ENCODE data around the gene NFAM1.

Gene NFAM1

GRCh38 chr22:42379966-42380537, 52.2 kb downstream of the NFAM1 start:
- peaks cover 20 to 27% of the 10 kb centered on the region in 2 experiments for H3K27me3 ChIP-seq (ENCODE audit: control insufficient read depth in 1 of 2, insufficient read depth in 1 of 2, low read length in 2 of 2)
- H2BK15ac ChIP-seq (ENCODE audit: low read depth, poor library complexity, severe bottlenecking): no peak overlapping the region
- H3K9me3 ChIP-seq (ENCODE audit: control insufficient read depth, low read length): no peaks in the 10 kb centered on the region
- H4K8ac ChIP-seq (ENCODE audit: low read length): no peak overlapping the region
- no peak overlapping the region for H4K91ac ChIP-seq (ENCODE audit: low read length)
- H2BK120ac ChIP-seq (ENCODE audit: low read depth, low read length): no peak overlapping the region
- peaks cover 5% of the 10 kb centered on the region for H3K4me1 ChIP-seq (ENCODE audit: control insufficient read depth, insufficient read depth, low read depth, low read length)
- H3K27ac ChIP-seq (ENCODE audit: low read length, poor library complexity, severe bottlenecking): no peak overlapping the region
- H3K14ac ChIP-seq (ENCODE audit: low read length in 2 of 2): no peak overlapping the region
- H3K4me2 ChIP-seq (ENCODE audit: low read length, poor library complexity, severe bottlenecking): no peak overlapping the region
- 87% methylated on average over 14 of the region's 16 CpGs for WGBS
- H3K36me3 ChIP-seq (ENCODE audit: control insufficient read depth in 1 of 2, insufficient read depth in 2 of 2, low read depth in 1 of 2, low read length in 2 of 2): no peaks in the 10 kb centered on the region
- H3K79me1 ChIP-seq (replicated peaks; ENCODE audit: low read length, poor library complexity, severe bottlenecking): no peaks in the 10 kb centered on the region
- no peak overlapping the region for H3K18ac ChIP-seq (ENCODE audit: low read depth in 1 of 2, low read length in 2 of 2)
- DNase-seq: no peak
- H2AFZ ChIP-seq (ENCODE audit: low read depth, low read length): no peak overlapping the region
- H3K4me3 ChIP-seq (ENCODE audit: insufficient read depth in 1 of 2, low read depth in 1 of 2, low read length in 2 of 2): no peak overlapping the region
- no peak overlapping the region for H2BK12ac ChIP-seq (ENCODE audit: low read length in 2 of 2)
- no peak overlapping the region for H3K4ac ChIP-seq (ENCODE audit: low read depth in 1 of 2, low read length in 2 of 2)
- no peak overlapping the region for H3K23ac ChIP-seq (ENCODE audit: low read length in 2 of 2)
- H3K9ac ChIP-seq (ENCODE audit: low read length): no peak overlapping the region
- no peak overlapping the region for H2AK5ac ChIP-seq (ENCODE audit: low read length, severe bottlenecking)
- H2BK5ac ChIP-seq (ENCODE audit: low read depth, low read length, poor library complexity, severe bottlenecking): no peak overlapping the region

- no peak overlapping the region for H3K18ac ChIP-seq (ENCODE audit: low read depth in 1 of 2, low read length in 2 of 2)
- peak; percentile 71 for DNase-seq
- no peak overlapping the region for H2BK120ac ChIP-seq (ENCODE audit: low read depth, low read length)
- no peak overlapping the region for H3K27ac ChIP-seq (ENCODE audit: low read length, poor library complexity, severe bottlenecking)
- H2BK15ac ChIP-seq (ENCODE audit: low read depth, poor library complexity, severe bottlenecking): no peak overlapping the region
- no peak overlapping the region for H2BK12ac ChIP-seq (ENCODE audit: low read length in 2 of 2)
- peak overlapping the region; percentile 62 for H2AFZ ChIP-seq (ENCODE audit: low read depth, low read length)
- H3K14ac ChIP-seq (ENCODE audit: low read length in 2 of 2): no peak overlapping the region
- H3K4me3 ChIP-seq (ENCODE audit: insufficient read depth in 1 of 2, low read depth in 1 of 2, low read length in 2 of 2): no peak overlapping the region
- peaks cover 6% of the 10 kb centered on the region for H3K4me1 ChIP-seq (ENCODE audit: control insufficient read depth, insufficient read depth, low read depth, low read length)
- H2BK5ac ChIP-seq (ENCODE audit: low read depth, low read length, poor library complexity, severe bottlenecking): no peak overlapping the region
- H3K79me1 ChIP-seq (replicated peaks; ENCODE audit: low read length, poor library complexity, severe bottlenecking): no peaks in the 10 kb centered on the region
- H3K23ac ChIP-seq (ENCODE audit: low read length in 2 of 2): no peak overlapping the region
- H4K91ac ChIP-seq (ENCODE audit: low read length): no peak overlapping the region
- H3K27me3 ChIP-seq (ENCODE audit: control insufficient read depth in 1 of 2, insufficient read depth in 1 of 2, low read length in 2 of 2): peaks cover 15 to 27% of the 10 kb centered on the region in 2 experiments
- H4K8ac ChIP-seq (ENCODE audit: low read length): no peak overlapping the region
- no peaks in the 10 kb centered on the region for H3K9me3 ChIP-seq (ENCODE audit: control insufficient read depth, low read length)
- H3K4me2 ChIP-seq (ENCODE audit: low read length, poor library complexity, severe bottlenecking): no peak overlapping the region
- H3K4ac ChIP-seq (ENCODE audit: low read depth in 1 of 2, low read length in 2 of 2): no peak overlapping the region
- H3K9ac ChIP-seq (ENCODE audit: low read length): peak overlapping the region; percentile 9
- no peak overlapping the region for H2AK5ac ChIP-seq (ENCODE audit: low read length, severe bottlenecking)
- 22% methylated on average over 7 of the region's 12 CpGs for WGBS
- no peaks in the 10 kb centered on the region for H3K36me3 ChIP-seq (ENCODE audit: control insufficient read depth in 1 of 2, insufficient read depth in 2 of 2, low read depth in 1 of 2, low read length in 2 of 2)
Observed at GRCh38 chr22:42376711-42377554, 55.3 kb downstream of the NFAM1 start.

GRCh38 chr22:42375982-42376381, 56.2 kb downstream of the NFAM1 start:
- Histone ChIP-seq H3K14ac (ENCODE audit: low read length in 2 of 2) (no peak overlapping the region), H2AK5ac (ENCODE audit: low read length, severe bottlenecking) (no peak overlapping the region), H2AFZ (ENCODE audit: low read depth, low read length) (no peak overlapping the region), H2BK12ac (ENCODE audit: low read length in 2 of 2) (no peak overlapping the region), H3K4me2 (ENCODE audit: low read length, poor library complexity, severe bottlenecking) (no peak overlapping the region), H3K4me1 (ENCODE audit: control insufficient read depth, insufficient read depth, low read depth, low read length) (peaks cover 8% of the 10 kb centered on the region), H3K9ac (ENCODE audit: low read length) (no peak overlapping the region), H3K4me3 (ENCODE audit: insufficient read depth in 1 of 2, low read depth in 1 of 2, low read length in 2 of 2) (no peak overlapping the region), H3K27me3 (ENCODE audit: control insufficient read depth in 1 of 2, insufficient read depth in 1 of 2, low read length in 2 of 2) (peaks cover 20 to 35% of the 10 kb centered on the region in 2 experiments), H3K9me3 (ENCODE audit: control insufficient read depth, low read length) (no peaks in the 10 kb centered on the region), H2BK120ac (ENCODE audit: low read depth, low read length) (no peak overlapping the region), H3K4ac (ENCODE audit: low read depth in 1 of 2, low read length in 2 of 2) (no peak overlapping the region), H4K8ac (ENCODE audit: low read length) (no peak overlapping the region), H2BK15ac (ENCODE audit: low read depth, poor library complexity, severe bottlenecking) (no peak overlapping the region), H2BK5ac (ENCODE audit: low read depth, low read length, poor library complexity, severe bottlenecking) (no peak overlapping the region), H3K27ac (ENCODE audit: low read length, poor library complexity, severe bottlenecking) (no peak overlapping the region), H4K91ac (ENCODE audit: low read length) (peak overlapping the region; percentile 4), H3K23ac (ENCODE audit: low read length in 2 of 2) (no peak overlapping the region), H3K36me3 (ENCODE audit: control insufficient read depth in 1 of 2, insufficient read depth in 2 of 2, low read depth in 1 of 2, low read length in 2 of 2) (no peaks in the 10 kb centered on the region), H3K79me1 (replicated peaks; ENCODE audit: low read length, poor library complexity, severe bottlenecking) (no peaks in the 10 kb centered on the region), H3K18ac (ENCODE audit: low read depth in 1 of 2, low read length in 2 of 2) (peak overlapping the region in 1 of 2 experiments; percentile 11)
- 96% methylated on average over 4 of the region's 5 CpGs for WGBS
- DNase-seq: no peak

GRCh38 chr22:42372976-42373375, 59.2 kb downstream of the NFAM1 start:
- H2BK5ac ChIP-seq (ENCODE audit: low read depth, low read length, poor library complexity, severe bottlenecking): no peak overlapping the region
- H3K4me3 ChIP-seq (ENCODE audit: insufficient read depth in 1 of 2, low read depth in 1 of 2, low read length in 2 of 2): no peak overlapping the region
- H2BK120ac ChIP-seq (ENCODE audit: low read depth, low read length): no peak overlapping the region
- H3K27ac ChIP-seq (ENCODE audit: low read length, poor library complexity, severe bottlenecking): no peak overlapping the region
- H4K8ac ChIP-seq (ENCODE audit: low read length): no peak overlapping the region
- H3K14ac ChIP-seq (ENCODE audit: low read length in 2 of 2): no peak overlapping the region
- no peak overlapping the region for H2AK5ac ChIP-seq (ENCODE audit: low read length, severe bottlenecking)
- WGBS: 71% methylated on average over 7 of the region's 7 CpGs
- DNase-seq: no peak
- no peaks in the 10 kb centered on the region for H3K36me3 ChIP-seq (ENCODE audit: control insufficient read depth in 1 of 2, insufficient read depth in 2 of 2, low read depth in 1 of 2, low read length in 2 of 2)
- H2AFZ ChIP-seq (ENCODE audit: low read depth, low read length): no peak overlapping the region
- H3K27me3 ChIP-seq (ENCODE audit: control insufficient read depth in 1 of 2, insufficient read depth in 1 of 2, low read length in 2 of 2): peaks cover 29 to 37% of the 10 kb centered on the region in 2 experiments
- H3K4ac ChIP-seq (ENCODE audit: low read depth in 1 of 2, low read length in 2 of 2): no peak overlapping the region
- H3K18ac ChIP-seq (ENCODE audit: low read depth in 1 of 2, low read length in 2 of 2): no peak overlapping the region
- no peak overlapping the region for H3K23ac ChIP-seq (ENCODE audit: low read length in 2 of 2)
- peaks cover 24% of the 10 kb centered on the region for H3K4me1 ChIP-seq (ENCODE audit: control insufficient read depth, insufficient read depth, low read depth, low read length)
- H4K91ac ChIP-seq (ENCODE audit: low read length): no peak overlapping the region
- H3K9me3 ChIP-seq (ENCODE audit: control insufficient read depth, low read length): no peaks in the 10 kb centered on the region
- H3K4me2 ChIP-seq (ENCODE audit: low read length, poor library complexity, severe bottlenecking): no peak overlapping the region
- H3K9ac ChIP-seq (ENCODE audit: low read length): no peak overlapping the region
- H3K79me1 ChIP-seq (replicated peaks; ENCODE audit: low read length, poor library complexity, severe bottlenecking): no peaks in the 10 kb centered on the region
- H2BK12ac ChIP-seq (ENCODE audit: low read length in 2 of 2): no peak overlapping the region
- no peak overlapping the region for H2BK15ac ChIP-seq (ENCODE audit: low read depth, poor library complexity, severe bottlenecking)

All from mesenchymal stem cell (in vitro differentiated cells and primary cell).